ENCODE results near the gene RCC1.
"Not testable (repeated sequence)": the region's sequence is repeated elsewhere in the genome, so short reads cannot be mapped to it uniquely, and the experiment has no call there.

Gene RCC1

DNA sequence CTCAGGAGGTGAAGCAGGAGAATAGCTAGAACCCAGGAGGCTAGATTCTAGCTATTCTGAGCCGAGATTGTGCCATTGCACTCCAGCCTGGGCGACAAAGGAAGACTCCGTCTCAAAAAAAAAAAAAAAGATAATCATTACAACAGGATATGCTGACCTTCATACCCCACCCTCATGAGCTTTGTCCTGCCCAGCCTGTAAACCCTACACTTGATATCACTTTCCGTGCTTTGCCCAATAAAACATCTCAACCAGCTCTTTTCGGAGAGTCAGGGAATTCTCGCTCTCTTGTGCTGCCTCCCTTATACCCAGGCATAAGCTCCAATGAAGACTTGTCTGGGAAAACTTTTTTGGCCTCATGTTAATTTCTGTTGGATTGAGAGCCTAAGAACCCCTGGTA lies 45.5 kb downstream of the RCC1 start:
- no peak for DNase-seq

- peak; percentile 99 for DNase-seq
Measured at GRCh38 chr1:28552758-28553663, 47.2 kb downstream of the RCC1 start, which contains the start of gene TRNAU1AP. TRNAU1AP (plus strand) TSS chr1:28553085; CDS start chr1:28553111, 26 bp downstream.

GRCh38 chr1:28560886-28561285 lies 55.0 kb downstream of the RCC1 start:
- no peak for DNase-seq

GRCh38 chr1:28564310-28564709 lies 58.5 kb downstream of the RCC1 start:
- DNase-seq, result no peak

DNA sequence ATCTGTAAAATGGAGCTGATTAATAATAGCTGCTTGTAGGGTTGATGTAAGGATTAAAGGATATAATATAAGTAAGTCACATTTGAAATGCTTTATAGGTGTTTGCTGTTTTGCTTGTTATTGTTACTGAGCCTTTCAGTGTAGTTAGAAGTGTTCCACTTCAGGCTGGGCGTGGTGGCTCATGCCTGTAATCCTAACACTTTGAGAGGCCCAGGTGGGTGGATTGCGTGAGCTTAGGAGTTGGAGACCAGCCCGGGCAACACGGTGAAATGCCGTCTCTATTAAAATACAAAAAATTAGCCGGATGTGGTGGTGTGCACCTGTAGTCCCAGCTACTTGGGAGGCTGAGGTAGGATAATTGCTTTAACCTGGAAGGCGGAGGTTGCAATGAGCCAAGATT lies 59.2 kb downstream of the RCC1 start:
- DNase-seq, result no peak

DNA sequence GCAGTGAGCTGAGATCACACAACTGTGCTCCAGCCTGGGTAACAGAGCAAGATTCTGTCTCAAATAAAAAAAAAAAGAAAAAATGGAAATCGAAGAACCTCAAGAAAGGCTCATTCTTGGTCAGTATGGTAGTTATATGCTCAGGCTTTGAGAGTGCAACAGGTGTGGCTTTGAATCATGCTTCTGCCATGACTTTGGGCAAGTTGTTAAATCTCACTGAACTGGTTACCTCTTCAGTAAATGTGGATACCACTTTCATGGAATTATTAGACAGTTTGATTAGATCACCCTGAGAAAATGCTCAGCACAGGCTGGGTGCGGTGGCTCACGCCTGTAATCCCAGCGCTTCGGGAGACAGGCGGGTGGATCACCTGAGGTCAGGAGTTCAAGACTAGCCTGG lies 59.9 kb downstream of the RCC1 start:
- DNase-seq, result no peak

DNA sequence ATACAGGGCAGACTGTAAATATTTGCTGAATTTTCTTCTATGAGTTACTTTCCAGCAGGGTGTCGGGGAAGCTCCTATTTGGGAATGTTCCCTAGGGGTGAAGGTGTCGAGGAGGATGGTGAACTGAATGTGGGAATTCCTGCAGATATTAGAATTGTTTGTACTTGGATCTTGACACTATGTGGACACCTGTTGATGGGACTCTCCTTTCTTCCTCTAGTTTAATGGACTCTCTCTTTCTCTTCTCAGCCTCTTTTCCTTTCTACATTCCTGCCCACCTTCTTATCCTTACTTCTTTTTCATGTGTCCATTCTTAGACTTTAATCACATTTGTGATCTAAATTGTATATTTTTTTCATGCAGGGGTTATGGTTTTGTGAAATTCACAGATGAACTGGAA lies 61.1 kb downstream of the RCC1 start:
- DNase-seq, result no peak

DNA sequence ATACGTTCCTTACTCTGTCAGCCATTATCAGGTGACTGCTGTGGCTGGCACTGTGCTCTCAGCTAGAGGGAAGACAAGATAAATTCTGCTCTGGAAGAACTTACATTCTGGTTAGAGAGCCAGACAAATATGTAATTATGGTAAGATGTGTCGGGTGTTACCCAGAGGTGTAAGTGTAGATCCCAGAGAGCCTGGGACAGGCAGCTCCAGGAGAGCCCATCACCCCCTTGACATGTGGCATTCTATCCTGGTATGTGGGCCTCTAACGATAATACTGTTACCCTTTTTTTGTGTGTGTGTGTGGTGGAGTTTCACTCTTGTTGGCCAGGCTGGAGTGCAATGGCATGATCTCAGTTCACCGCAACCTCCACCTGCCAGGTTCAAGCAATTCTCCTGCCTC lies 66.1 kb downstream of the RCC1 start:
- DNase-seq, result no peak

DNA sequence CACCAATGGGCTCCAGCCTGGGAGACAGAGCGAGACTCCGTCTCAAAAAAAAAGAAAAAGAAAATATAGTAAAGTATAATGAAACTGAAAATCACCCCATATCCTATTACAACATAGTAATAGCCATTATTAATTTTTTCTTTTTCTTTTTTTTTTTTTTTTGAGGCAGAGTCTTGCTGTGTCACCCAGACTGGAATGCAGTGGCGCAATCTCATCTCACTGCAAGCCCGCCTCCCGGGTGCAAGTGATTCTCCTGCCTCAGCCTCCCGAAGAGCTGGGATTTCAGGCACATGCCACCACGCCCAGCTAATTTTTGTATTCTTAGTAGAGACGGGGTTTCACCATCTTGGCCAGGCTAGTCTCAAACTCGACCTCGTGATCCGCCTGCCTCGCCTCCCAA lies 67.0 kb downstream of the RCC1 start:
- DNase-seq, result not testable (repeated sequence)

DNA sequence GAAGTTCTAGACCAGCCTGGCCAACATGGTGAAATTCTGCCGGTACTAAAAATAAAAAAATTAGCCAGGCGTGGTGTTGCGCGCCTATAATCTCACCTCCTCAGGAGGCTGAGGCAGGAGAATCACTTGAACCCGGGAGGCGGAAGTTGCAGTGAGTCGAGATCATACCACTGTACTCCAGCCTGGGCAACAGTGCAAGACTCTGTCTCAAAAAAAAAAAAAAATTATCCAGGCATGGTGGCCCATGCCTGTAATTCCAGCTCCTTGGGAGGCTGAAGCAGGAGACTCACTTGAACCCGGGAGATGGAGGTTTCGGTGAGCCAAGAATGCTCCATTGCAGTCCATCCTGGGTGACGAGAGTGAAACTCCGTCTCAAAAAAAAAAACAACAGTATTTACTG lies 67.7 kb downstream of the RCC1 start:
- no peak for DNase-seq

DNA sequence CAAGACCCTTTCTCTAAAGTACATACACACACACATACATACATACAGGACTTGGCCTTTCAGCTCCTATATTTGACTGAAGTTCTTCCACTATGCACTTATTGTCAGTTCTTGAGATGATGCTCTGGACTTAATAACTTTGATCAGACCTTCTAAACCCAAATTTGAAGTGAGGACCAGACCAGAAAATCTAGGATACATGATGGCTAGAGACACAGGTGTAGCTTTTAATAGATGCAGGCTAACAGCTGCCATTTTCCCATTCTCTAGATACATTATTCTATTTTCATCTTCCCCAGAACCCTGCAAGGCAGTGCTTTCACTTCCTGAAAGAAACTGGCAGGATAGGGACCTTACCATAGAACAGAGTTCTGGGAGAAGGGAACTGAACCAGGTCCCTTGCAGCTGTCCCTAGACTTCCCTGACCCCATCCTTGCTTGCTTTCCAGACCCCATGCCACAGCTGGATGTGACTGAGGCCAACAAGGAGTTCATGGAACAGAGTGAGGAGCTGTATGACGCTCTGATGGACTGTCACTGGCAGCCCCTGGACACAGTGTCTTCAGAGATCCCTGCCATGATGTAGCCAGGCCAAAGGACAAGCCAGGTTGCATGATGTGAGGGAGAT lies 71.3 kb downstream of the RCC1 start:
- peak; percentile 68 for DNase-seq

GRCh38 chr1:28577738-28578536 lies 72.1 kb downstream of the RCC1 start:
- peak; percentile 45 for DNase-seq

- DNase-seq, result peak; percentile 16
Measured at GRCh38 chr1:28578696-28579218, 72.9 kb downstream of the RCC1 start.

- no peak for DNase-seq
Measured at GRCh38 chr1:28579401-28579800, 73.6 kb downstream of the RCC1 start.

DNA sequence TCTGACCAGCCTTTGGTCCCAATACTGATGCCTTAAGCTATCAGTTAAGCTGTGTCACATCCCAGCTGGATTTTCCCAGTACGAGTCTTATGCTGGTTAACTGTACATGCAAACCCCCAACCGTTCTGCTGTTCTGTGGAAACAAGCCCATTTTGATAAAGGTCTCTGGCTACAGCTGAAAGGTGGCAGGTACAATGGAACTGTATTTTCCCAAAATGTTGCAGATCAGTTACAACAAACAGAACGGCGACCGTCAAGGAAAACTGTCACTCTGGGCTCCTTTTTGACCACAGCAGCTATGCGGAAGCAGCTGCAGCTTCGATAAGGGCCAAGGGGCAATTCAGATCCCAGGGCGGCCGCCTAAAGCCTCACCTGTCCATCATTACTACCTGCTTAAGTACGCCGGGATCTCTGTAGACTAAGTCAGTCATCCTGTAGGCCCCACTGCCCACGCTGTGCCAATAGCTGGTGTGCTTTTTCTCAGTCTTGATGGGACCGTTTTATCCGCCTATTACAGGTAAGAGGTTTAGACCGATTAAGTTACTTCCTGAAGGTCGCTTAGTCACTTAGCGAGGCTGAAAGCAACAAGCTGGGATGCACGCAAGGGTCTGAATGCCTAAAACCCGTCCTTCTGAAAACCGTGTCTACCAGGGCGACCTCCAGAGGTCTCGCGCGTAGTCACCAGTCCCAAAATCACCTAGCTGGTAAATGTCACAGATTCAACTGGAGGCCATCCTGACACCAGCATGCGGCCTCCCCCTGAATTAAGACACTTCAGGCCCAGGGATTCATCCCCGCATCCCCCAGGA lies 75.1 kb downstream of the RCC1 start:
- peak; percentile 60 for DNase-seq

DNA sequence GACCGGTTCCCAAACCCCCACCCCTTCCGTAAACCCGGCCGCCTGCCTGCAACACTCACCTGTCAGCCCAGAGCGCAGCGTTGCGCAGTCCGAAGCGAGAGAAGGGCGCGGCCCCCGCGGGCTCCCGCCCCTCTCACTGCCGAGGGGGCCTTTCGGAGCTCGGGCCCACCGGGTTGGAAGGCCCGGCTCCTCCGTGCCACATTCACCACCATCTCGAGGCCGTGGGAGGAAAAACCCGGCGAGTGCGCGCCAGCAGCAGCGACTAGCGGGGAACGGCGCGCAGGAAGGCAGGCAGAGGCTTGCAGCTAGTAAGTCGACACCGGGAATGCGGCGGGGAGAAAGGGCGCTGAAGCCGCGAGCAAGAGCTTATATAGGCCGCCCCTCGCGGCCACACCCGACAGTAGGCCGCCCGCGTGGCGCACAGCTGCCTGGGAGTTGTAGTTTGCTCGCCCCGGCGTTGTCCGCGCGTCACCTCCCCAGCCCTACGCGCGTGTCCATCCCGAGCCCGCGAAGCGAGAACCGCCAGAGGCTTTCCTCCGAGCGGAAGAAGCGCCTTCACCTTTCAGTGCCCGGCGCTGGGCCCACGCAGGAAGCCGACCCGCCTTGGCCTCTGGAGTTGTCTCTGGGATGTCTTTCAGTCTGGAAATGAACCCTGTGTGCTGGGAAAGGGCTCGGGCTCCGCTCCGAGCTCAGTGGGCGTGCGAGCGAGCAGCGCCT lies 75.8 kb downstream of the RCC1 start:
- DNase-seq, result peak; percentile 96

DNA sequence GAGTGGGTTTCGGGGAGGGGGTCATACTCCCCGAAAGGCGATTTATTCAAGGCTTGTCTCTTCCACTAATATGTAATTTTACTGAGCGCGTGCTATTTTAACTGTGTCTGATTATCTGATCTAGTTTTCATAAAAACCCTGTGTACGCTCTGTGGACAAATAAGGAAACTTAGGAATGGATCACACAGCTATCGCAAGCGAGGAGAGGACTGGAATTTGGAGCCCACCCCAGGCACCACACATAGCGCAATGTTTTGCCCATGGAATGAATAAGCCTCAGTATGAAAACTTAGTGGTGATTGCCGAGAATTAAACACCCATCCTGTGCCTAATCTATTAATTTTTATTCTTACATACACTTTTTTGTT lies 76.4 kb downstream of the RCC1 start:
- DNase-seq, result no peak

DNA sequence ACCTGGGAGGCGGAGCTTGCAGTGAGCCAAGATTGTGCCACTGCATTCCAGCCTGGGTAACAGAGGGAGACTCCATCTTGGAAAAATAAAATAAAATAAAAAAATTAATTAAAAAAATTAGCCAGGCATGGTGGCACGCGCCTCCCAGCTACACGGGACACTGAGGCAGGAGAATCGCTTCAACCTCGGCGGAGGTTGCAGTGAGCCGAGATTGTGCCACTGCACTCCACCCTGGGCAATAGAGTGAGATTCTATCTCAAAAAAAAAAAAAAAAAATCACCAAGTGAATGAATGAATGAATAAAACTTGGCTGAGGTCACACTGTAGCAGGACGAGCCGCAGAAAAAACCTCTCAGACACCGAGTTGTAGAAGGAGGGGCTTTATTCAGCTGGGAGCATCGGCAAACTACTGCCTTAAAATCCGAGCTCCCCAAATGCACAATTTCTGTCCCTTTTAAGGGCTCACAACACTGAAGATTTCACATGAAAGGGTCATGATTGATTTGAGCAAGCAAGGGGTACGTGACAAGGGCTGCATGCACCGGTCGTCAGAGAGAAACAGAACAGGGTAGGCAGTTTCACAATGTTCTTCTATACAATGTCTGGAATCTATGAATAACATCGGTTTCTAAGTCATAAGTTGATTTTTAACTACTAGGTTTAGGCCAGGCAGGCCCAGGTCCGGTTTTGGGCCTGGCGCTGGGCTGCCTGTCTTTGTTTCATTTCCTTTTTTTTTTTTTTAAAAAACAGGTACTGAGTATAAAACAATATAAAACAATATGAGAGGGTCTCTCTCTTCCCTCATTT lies 80.9 kb downstream of the RCC1 start:
- DNase-seq, result not testable (repeated sequence)

Data from stimulated activated CD4-positive, alpha-beta T cell treated with anti-CD3 and anti-CD28 coated beads, Interleukin-15, amount 100 ng/mL, for 24 hours (primary cell).